HEK293 (cell line): ENCODE results near the gene SUSD4.
A peak's percentile ranks its signal among the peaks of the same experiment; 100 is the strongest.

Experiments
- ATF2 ChIP-seq: fragments of 450-650 bp; formaldehyde crosslinking; IDR thresholded peaks from 2 replicates; pipeline ENCODE4 v1.5.1; 2016; ENCODE audit warnings: missing biosample characterization, missing genetic modification characterization, low read depth
- CTCF ChIP-seq: fragments of 450-650 bp; formaldehyde crosslinking; IDR thresholded peaks from 2 replicates; pipeline ENCODE4 v1.5.1; 2016; ENCODE audit warnings: missing biosample characterization, missing genetic modification characterization
- PRDM10 ChIP-seq: fragments of 450-650 bp; formaldehyde crosslinking; IDR thresholded peaks from 2 replicates; pipeline ENCODE4 v1.5.1; 2016; ENCODE audit warnings: missing biosample characterization, missing genetic modification characterization
- ZNF121 ChIP-seq: fragments of 450-650 bp; formaldehyde crosslinking; IDR thresholded peaks from 2 replicates; pipeline ENCODE4 v1.5.1; 2016; ENCODE audit warnings: missing biosample characterization, missing genetic modification characterization
- ZNF169 ChIP-seq: fragments of 450-650 bp; formaldehyde crosslinking; IDR thresholded peaks from 2 replicates; pipeline ENCODE4 v1.5.1; 2016; ENCODE audit warnings: missing biosample characterization, missing genetic modification characterization
- ZNF175 ChIP-seq: fragments of 450-650 bp; formaldehyde crosslinking; IDR thresholded peaks from 2 replicates; pipeline ENCODE4 v1.5.1; 2016; ENCODE audit warnings: missing biosample characterization, missing genetic modification characterization
- ZNF24 ChIP-seq: fragments of 450-650 bp; formaldehyde crosslinking; IDR thresholded peaks from 2 replicates; pipeline ENCODE4 v1.5.1; 2016; ENCODE audit warnings: missing biosample characterization, missing genetic modification characterization
- ZNF555 ChIP-seq: fragments of 450-650 bp; formaldehyde crosslinking; conservative IDR thresholded peaks from 2 replicates; pipeline ENCODE4 v1.5.1; 2017; ENCODE audit warnings: missing biosample characterization, mild to moderate bottlenecking, missing genetic modification characterization, inconsistent platforms
- ZNF645 ChIP-seq: fragments of 450-650 bp; formaldehyde crosslinking; IDR thresholded peaks from 2 replicates; pipeline ENCODE4; 2016; ENCODE audit warnings: missing biosample characterization, missing genetic modification characterization

- no peak for TF ChIP-seq ZNF555 (tag by site-specific recombination)
- 0 out of 2 replicates have a peak, but pooled peaks have one; percentile 5 for TF ChIP-seq ZNF175 (tag by site-specific recombination)
- no peak for TF ChIP-seq ZNF169 (tag by site-specific recombination)
- no peak for TF ChIP-seq ZNF121
- no peak for TF ChIP-seq ZNF645
- TF ChIP-seq CTCF, result no peak
- TF ChIP-seq ZNF24 (tag by site-specific recombination), result no peak
- no peak for TF ChIP-seq ATF2
- TF ChIP-seq PRDM10, result no peak
Observed at GRCh38 chr1:223297800-223298199, 66.2 kb downstream of the SUSD4 start.
